HEK293 (cell line): ENCODE results near the gene GAL3ST2.
A peak's percentile ranks its signal among the peaks of the same experiment; 100 is the strongest.

Experiments
- CTCF ChIA-PET: fragments of 350-600 bp; formaldehyde crosslinking; extraction: SDS; loops from one replicate; lab custom pipeline; 2021; ENCODE audit warnings: antibody characterized with exemption; lab: Yijun Ruan, JAX
- POLR2A ChIA-PET: fragments of 300-600 bp; formaldehyde crosslinking; extraction: SDS; loops from one replicate; lab custom pipeline; 2020; ENCODE audit warnings: antibody characterized with exemption, inconsistent platforms; lab: Yijun Ruan, JAX
- H3K27ac ChIP-seq: fragments of 200-500 bp; sonication (Bioruptor generic); 2 replicates; pipeline ENCODE4 v1.5.1; 2014; ENCODE audit warnings: low read depth, low read length, control low read depth, inconsistent platforms; ENCODE audit errors: extremely low read depth
- H3K36me3 ChIP-seq, 2 experiments: fragments of 200-500 bp in 1 of 2; sonication (Bioruptor generic) in 1 of 2; 1 replicate in 1 of 2; 2 replicates in 1 of 2; pipeline ENCODE4 v1.5.1; 2014 to 2017; ENCODE audit warnings: inconsistent platforms in 2 of 2, low read length in 2 of 2; ENCODE audit not compliant: control insufficient read depth in 2 of 2, insufficient read depth in 1 of 2
- H3K4me1 ChIP-seq: fragments of 200-500 bp; sonication (Bioruptor generic); 2 replicates; pipeline ENCODE4 v1.5.1; 2014; ENCODE audit warnings: mild to moderate bottlenecking, low read length, inconsistent platforms; ENCODE audit not compliant: control insufficient read depth, insufficient read depth
- H3K4me3 ChIP-seq: 2 replicates; pipeline ENCODE4 v1.5.1; 2011; ENCODE audit warnings: low read depth, mild to moderate bottlenecking, control low read depth, low read length, moderate library complexity
- H3K9me3 ChIP-seq: fragments of 200-500 bp; sonication (Bioruptor generic); 2 replicates; pipeline ENCODE4 v1.5.1; 2014; ENCODE audit warnings: low read depth, low read length, inconsistent platforms; ENCODE audit not compliant: control insufficient read depth, insufficient read depth
- KLF9 ChIP-seq: fragments of 450-650 bp; formaldehyde crosslinking; IDR thresholded peaks from 2 replicates; pipeline ENCODE4 v1.5.1; 2016; ENCODE audit warnings: missing biosample characterization, missing genetic modification characterization, low read depth
- MZF1 ChIP-seq: fragments of 450-650 bp; formaldehyde crosslinking; IDR thresholded peaks from 2 replicates; pipeline ENCODE4 v1.5.1; 2017; ENCODE audit warnings: missing biosample characterization, missing genetic modification characterization, borderline replicate concordance
- ZBTB17 ChIP-seq: fragments of 450-650 bp; formaldehyde crosslinking; IDR thresholded peaks from 2 replicates; pipeline ENCODE4 v1.5.1; 2016; ENCODE audit warnings: missing biosample characterization, missing genetic modification characterization
- ZFHX2 ChIP-seq: fragments of 450-650 bp; formaldehyde crosslinking; conservative IDR thresholded peaks from 2 replicates; pipeline ENCODE4 v1.5.1; 2016; ENCODE audit warnings: missing biosample characterization, missing genetic modification characterization
- ZIC2 ChIP-seq: fragments of 450-650 bp; formaldehyde crosslinking; IDR thresholded peaks from 2 replicates; pipeline ENCODE4 v1.5.1; 2016; ENCODE audit warnings: missing biosample characterization, missing genetic modification characterization
- ZNF24 ChIP-seq: fragments of 450-650 bp; formaldehyde crosslinking; IDR thresholded peaks from 2 replicates; pipeline ENCODE4 v1.5.1; 2016; ENCODE audit warnings: missing biosample characterization, missing genetic modification characterization
- ZNF280C ChIP-seq: fragments of 450-650 bp; formaldehyde crosslinking; IDR thresholded peaks from 2 replicates; pipeline ENCODE4 v1.5.1; 2016; ENCODE audit warnings: missing biosample characterization, missing genetic modification characterization
- ZNF354C ChIP-seq: fragments of 450-650 bp; formaldehyde crosslinking; IDR thresholded peaks from 2 replicates; pipeline ENCODE4 v1.5.1; 2016; ENCODE audit warnings: missing biosample characterization, missing genetic modification characterization, low read depth, borderline replicate concordance
- ZNF514 ChIP-seq: fragments of 450-650 bp; formaldehyde crosslinking; IDR thresholded peaks from 2 replicates; pipeline ENCODE4 v1.5.1; 2016; ENCODE audit warnings: missing biosample characterization, missing genetic modification characterization
- ZNF561 ChIP-seq: fragments of 450-650 bp; IDR thresholded peaks from 2 replicates; pipeline ENCODE4 v1.5.1; 2018; ENCODE audit warnings: missing biosample characterization, missing genetic modification characterization, borderline replicate concordance
- ZNF658 ChIP-seq: fragments of 450-650 bp; formaldehyde crosslinking; IDR thresholded peaks from 2 replicates; pipeline ENCODE4; 2016; ENCODE audit warnings: missing biosample characterization, missing genetic modification characterization
- TF ChIP-seq, protein P1 (sequence below): fragments of 450-650 bp; formaldehyde crosslinking; IDR thresholded peaks from 2 replicates; pipeline ENCODE4 v1.5.1; 2016; ENCODE audit warnings: missing biosample characterization, missing genetic modification characterization
- TF ChIP-seq, protein P2 (sequence below): fragments of 450-650 bp; formaldehyde crosslinking; IDR thresholded peaks from 2 replicates; pipeline ENCODE4 v1.5.1; 2016; ENCODE audit warnings: missing biosample characterization, missing genetic modification characterization
- TF ChIP-seq, protein P3 (sequence below): fragments of 450-650 bp; IDR thresholded peaks from 2 replicates; pipeline ENCODE4 v1.5.1; 2018; ENCODE audit warnings: missing biosample characterization, mild to moderate bottlenecking, missing genetic modification characterization
- TF ChIP-seq, protein P4 (sequence below): fragments of 450-650 bp; formaldehyde crosslinking; IDR thresholded peaks from 2 replicates; pipeline ENCODE4 v1.5.1; 2016; ENCODE audit warnings: missing biosample characterization, missing genetic modification characterization

GAL3ST2 gene

DNA sequence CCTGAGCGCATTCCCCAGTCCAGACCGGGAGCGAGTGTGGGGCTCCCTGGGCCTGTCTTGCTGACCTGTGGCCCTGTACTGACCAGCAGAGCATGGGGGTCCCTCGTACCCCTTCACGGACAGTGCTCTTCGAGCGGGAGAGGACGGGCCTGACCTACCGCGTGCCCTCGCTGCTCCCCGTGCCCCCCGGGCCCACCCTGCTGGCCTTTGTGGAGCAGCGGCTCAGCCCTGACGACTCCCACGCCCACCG, 37.7 kb downstream of the GAL3ST2 start:
- H3K4me1 ChIP-seq = no peaks in the 10 kb centered on the region
- H3K4me3 ChIP-seq = no peak overlapping the region
- H3K9me3 ChIP-seq = no peaks in the 10 kb centered on the region
- no peak overlapping the region for H3K27ac ChIP-seq
- no peak for TF ChIP-seq ZBTB17 (tag by site-specific recombination)
- no peak for TF ChIP-seq ZNF24 (tag by site-specific recombination)
- no peak for TF ChIP-seq ZNF514 (tag by site-specific recombination)
- no peak for TF ChIP-seq KLF9 (tag by site-specific recombination)
- TF ChIP-seq, protein P1, sequence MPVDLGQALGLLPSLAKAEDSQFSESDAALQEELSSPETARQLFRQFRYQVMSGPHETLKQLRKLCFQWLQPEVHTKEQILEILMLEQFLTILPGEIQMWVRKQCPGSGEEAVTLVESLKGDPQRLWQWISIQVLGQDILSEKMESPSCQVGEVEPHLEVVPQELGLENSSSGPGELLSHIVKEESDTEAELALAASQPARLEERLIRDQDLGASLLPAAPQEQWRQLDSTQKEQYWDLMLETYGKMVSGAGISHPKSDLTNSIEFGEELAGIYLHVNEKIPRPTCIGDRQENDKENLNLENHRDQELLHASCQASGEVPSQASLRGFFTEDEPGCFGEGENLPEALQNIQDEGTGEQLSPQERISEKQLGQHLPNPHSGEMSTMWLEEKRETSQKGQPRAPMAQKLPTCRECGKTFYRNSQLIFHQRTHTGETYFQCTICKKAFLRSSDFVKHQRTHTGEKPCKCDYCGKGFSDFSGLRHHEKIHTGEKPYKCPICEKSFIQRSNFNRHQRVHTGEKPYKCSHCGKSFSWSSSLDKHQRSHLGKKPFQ = no peak
- TF ChIP-seq, protein P2, sequence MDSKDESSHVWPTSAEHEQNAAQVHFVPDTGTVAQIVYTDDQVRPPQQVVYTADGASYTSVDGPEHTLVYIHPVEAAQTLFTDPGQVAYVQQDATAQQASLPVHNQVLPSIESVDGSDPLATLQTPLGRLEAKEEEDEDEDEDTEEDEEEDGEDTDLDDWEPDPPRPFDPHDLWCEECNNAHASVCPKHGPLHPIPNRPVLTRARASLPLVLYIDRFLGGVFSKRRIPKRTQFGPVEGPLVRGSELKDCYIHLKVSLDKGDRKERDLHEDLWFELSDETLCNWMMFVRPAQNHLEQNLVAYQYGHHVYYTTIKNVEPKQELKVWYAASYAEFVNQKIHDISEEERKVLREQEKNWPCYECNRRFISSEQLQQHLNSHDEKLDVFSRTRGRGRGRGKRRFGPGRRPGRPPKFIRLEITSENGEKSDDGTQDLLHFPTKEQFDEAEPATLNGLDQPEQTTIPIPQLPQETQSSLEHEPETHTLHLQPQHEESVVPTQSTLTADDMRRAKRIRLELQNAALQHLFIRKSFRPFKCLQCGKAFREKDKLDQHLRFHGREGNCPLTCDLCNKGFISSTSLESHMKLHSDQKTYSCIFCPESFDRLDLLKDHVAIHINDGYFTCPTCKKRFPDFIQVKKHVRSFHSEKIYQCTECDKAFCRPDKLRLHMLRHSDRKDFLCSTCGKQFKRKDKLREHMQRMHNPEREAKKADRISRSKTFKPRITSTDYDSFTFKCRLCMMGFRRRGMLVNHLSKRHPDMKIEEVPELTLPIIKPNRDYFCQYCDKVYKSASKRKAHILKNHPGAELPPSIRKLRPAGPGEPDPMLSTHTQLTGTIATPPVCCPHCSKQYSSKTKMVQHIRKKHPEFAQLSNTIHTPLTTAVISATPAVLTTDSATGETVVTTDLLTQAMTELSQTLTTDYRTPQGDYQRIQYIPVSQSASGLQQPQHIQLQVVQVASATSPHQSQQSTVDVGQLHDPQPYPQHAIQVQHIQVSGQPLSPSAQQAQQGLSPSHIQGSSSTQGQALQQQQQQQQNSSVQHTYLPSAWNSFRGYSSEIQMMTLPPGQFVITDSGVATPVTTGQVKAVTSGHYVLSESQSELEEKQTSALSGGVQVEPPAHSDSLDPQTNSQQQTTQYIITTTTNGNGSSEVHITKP (tag by site-specific recombination) = no peak
- no peak for TF ChIP-seq ZNF658 (tag by site-specific recombination)
- H3K36me3 ChIP-seq = no peaks in the 10 kb centered on the region
- ChIA-PET CTCF (no interaction called here), POLR2A (no interaction called here)

- H3K4me1 ChIP-seq = no peaks in the 10 kb centered on the region
- CTCF ChIA-PET = no interaction called here
- no peak overlapping the region for H3K27ac ChIP-seq
- no peak overlapping the region for H3K4me3 ChIP-seq
- TF ChIP-seq ZFHX2 (tag by site-specific recombination) = 0 out of 2 replicates have a peak, but pooled peaks have one; percentile 13
- TF ChIP-seq, protein P3, sequence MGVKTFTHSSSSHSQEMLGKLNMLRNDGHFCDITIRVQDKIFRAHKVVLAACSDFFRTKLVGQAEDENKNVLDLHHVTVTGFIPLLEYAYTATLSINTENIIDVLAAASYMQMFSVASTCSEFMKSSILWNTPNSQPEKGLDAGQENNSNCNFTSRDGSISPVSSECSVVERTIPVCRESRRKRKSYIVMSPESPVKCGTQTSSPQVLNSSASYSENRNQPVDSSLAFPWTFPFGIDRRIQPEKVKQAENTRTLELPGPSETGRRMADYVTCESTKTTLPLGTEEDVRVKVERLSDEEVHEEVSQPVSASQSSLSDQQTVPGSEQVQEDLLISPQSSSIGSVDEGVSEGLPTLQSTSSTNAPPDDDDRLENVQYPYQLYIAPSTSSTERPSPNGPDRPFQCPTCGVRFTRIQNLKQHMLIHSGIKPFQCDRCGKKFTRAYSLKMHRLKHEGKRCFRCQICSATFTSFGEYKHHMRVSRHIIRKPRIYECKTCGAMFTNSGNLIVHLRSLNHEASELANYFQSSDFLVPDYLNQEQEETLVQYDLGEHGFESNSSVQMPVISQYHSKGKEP (tag by site-specific recombination) = no peak
- TF ChIP-seq ZNF561 (tag by site-specific recombination) = no peak
- POLR2A ChIA-PET = no interaction called here
- no peaks in the 10 kb centered on the region for H3K36me3 ChIP-seq
- no peaks in the 10 kb centered on the region for H3K9me3 ChIP-seq
Measured at GRCh38 chr2:241814643-241815476, 38.2 kb downstream of the GAL3ST2 start.

DNA sequence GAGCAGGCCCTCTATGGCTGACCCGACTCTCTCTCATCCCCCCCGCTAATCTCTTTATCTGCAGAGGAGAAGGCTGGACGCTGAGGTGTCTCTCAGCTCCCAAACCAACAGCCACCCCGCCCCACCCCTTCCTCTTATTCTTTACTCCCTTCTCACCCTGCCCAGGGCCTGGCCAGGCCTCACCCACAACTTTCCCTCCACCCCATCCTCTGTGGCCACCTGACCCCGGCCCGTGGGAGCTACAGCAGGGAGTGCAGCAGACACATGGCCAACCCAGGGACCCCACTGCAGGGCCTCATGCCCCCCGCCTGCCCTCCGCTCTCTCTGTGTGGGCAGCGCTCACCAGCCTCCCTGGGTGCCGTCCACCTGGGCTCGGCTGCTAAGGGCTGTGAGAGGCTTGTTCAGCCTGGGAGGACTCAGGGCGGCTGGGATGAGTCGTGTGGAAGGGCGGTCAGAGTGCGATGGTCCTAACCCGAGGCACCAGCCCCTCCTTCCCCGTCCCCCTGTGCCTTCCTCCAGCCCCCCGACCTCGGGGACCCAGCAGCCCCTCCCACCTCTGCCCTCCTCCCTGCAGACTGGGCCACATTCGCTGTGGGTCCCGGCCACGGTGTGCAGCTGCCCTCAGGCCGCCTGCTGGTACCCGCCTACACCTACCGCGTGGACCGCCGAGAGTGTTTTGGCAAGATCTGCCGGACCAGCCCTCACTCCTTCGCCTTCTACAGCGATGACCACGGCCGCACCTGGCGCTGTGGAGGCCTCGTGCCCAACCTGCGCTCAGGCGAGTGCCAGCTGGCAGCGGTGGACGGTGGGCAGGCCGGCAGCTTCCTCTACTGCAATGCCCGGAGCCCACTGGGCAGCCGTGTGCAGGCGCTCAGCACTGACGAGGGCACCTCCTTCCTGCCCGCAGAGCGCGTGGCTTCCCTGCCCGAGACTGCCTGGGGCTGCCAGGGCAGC, 39.1 kb downstream of the GAL3ST2 start:
- H3K9me3 ChIP-seq = no peaks in the 10 kb centered on the region
- no peak for TF ChIP-seq ZNF354C (tag by site-specific recombination)
- TF ChIP-seq ZNF561 (tag by site-specific recombination) = no peak
- no peak for TF ChIP-seq MZF1
- TF ChIP-seq, protein P4, sequence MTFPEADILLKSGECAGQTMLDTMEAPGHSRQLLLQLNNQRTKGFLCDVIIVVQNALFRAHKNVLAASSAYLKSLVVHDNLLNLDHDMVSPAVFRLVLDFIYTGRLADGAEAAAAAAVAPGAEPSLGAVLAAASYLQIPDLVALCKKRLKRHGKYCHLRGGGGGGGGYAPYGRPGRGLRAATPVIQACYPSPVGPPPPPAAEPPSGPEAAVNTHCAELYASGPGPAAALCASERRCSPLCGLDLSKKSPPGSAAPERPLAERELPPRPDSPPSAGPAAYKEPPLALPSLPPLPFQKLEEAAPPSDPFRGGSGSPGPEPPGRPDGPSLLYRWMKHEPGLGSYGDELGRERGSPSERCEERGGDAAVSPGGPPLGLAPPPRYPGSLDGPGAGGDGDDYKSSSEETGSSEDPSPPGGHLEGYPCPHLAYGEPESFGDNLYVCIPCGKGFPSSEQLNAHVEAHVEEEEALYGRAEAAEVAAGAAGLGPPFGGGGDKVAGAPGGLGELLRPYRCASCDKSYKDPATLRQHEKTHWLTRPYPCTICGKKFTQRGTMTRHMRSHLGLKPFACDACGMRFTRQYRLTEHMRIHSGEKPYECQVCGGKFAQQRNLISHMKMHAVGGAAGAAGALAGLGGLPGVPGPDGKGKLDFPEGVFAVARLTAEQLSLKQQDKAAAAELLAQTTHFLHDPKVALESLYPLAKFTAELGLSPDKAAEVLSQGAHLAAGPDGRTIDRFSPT = 0 out of 2 replicates have a peak, but pooled peaks have one; percentile 8
- TF ChIP-seq ZIC2 (tag by site-specific recombination) = peak; percentile 25; the same call in 1 of the 2 replicates
- no peak for TF ChIP-seq ZNF280C (tag by site-specific recombination)
- H3K4me1 ChIP-seq = no peaks in the 10 kb centered on the region
- ChIA-PET CTCF (no interaction called here), POLR2A (no interaction called here)
- no peaks in the 10 kb centered on the region for H3K36me3 ChIP-seq
- H3K4me3 ChIP-seq = no peak overlapping the region
- H3K27ac ChIP-seq = no peak overlapping the region
